T follicular helper cell (primary cell): ENCODE results near the gene MCRS1.
"Not testable (repeated sequence)": the region's sequence is repeated elsewhere in the genome, so short reads cannot be mapped to it uniquely, and the experiment has no call there.

Experiments
- DNase-seq: peaks from one replicate; pipeline ENCODE4 v3.0.0-alpha.2; 2020; ENCODE audit warnings: low read depth

MCRS1 gene

DNA sequence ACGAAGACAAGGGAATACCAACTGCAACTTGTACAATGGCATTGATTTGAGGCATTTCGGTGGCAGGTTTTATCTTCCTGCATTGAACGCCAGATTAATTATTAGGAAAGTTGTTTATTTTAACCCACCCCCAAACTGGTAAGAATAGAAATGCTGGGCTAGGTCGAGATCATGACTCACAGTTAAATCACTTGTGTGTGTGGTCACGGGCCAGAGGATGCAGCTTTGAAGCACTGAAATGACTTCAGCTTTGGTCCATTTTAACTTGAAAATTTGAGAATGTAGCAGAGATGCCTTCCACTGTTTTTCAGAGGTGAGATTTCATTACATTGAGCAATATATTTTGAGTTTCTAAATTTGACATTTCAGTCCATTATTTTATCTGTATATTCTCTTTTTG lies 52.7 kb downstream of the MCRS1 start:
- no peak for DNase-seq

DNA sequence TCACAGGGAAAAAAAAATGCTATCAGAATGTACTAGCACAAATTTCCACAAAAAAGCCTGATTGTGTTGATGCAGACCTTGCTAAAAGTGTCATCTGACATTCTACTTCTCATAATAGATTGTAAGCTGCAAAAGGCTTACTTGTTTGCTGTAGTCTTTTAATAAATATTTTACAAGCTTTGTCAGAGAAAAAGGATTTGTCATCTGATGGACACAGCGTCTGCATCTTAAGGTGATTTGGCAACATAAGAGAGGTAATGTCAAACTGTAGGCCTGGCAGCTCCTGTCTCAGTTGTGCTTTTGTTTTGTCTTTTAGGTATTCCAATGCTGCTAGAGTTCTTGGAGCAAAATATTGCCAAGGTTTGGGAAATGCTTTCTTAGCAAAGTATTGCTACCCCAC lies 55.4 kb downstream of the MCRS1 start:
- DNase-seq, result no peak

DNA sequence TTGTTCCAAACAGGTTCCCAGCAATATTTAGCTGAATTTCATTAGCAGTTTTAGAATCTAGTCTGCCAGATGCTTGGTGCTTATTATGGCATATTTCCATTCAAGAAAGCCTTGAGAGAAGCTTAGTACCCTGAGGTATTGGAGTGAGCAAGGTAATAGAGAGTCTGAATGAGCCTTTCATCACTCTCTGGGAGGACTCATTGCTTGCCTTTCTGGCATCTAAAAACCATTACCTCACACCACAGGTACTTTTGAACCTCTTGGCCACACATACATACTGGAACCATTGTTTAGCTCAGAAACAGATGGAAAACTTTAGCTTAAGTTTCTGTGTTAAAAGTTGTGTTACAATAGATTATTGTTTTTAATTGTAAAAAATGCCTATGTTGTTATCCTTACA lies 56.5 kb downstream of the MCRS1 start:
- DNase-seq, result no peak

DNA sequence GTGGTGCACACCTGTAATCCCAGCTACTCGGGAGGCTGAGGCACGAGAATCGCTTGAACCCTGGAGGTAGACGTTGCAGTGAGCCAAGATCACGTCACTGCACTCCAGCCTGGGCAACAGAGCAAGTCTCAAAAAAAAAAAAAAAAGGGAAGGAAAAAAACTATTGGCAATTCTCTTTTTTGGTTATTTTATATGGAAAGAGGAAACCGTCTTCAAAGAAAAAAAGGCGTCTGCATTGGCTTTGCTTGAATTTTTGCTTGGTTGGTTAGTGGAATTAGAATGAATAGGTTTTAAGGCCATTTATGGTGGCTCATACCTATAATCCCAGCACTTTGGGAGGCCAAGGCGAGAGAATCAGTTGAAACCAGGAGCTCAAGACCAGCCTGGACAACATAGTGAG lies 58.3 kb downstream of the MCRS1 start:
- DNase-seq, result not testable (repeated sequence)
